Activated naive CD8-positive, alpha-beta T cell treated with anti-CD3 and anti-CD28 coated beads, Interleukin-2, amount 10 ng/mL, durations not matched to agents 7 days and 5 days (primary cell): ENCODE measurements around the gene TEC. TPM values are rescaled to one million over a fixed set of nuclear protein-coding genes. Genes with fewer than 3 reads are reported as not detected.
A peak's percentile ranks its signal among the peaks of the same experiment; 100 is the strongest.
"Not testable (repeated sequence)": the region's sequence is repeated elsewhere in the genome, so short reads cannot be mapped to it uniquely, and the experiment has no call there.

Experiments used
- ATAC-seq: fragments of 150-1000 bp; cut with Tn5 transposase; one replicate; pipeline ENCODE4 v1.10.0; 2021; ENCODE audit warnings: low read depth, moderate library complexity
- POLR2A ChIA-PET: fragments of 350-600 bp; sonication (Branson Sonifier 250); formaldehyde crosslinking; loops from one replicate; lab custom pipeline; 2021; ENCODE audit warnings: antibody characterized with exemption; lab: Charles Lee
- DNase-seq: peaks from one replicate; pipeline ENCODE4 v3.0.0; 2021
- H3K27ac Mint-ChIP-seq: one replicate; pipeline ENCODE4 v1.8.0; 2022; ENCODE audit warnings: mild to moderate bottlenecking, mixed read lengths
- H3K27me3 Mint-ChIP-seq: one replicate; pipeline ENCODE4 v1.8.0; 2022; ENCODE audit warnings: mild to moderate bottlenecking, moderate library complexity, mixed read lengths
- H3K36me3 Mint-ChIP-seq: one replicate; pipeline ENCODE4 v1.8.0; 2021; ENCODE audit warnings: mild to moderate bottlenecking, mixed read lengths
- H3K4me1 Mint-ChIP-seq: one replicate; pipeline ENCODE4 v1.8.0; 2021; ENCODE audit warnings: mixed read lengths
- H3K4me3 Mint-ChIP-seq: one replicate; pipeline ENCODE4 v1.8.0; 2022; ENCODE audit warnings: mild to moderate bottlenecking, moderate library complexity, mixed read lengths
- H3K9me3 Mint-ChIP-seq: one replicate; pipeline ENCODE4 v1.8.0; 2021; ENCODE audit warnings: mixed read lengths
- total RNA-seq, 2 experiments: library from RNA; stranded (reverse); gene quantifications; one replicate each; pipeline ENCODE4 v1.2.3, GENCODE V29; 2021

TEC gene
- 1 to 10 TPM; 4.2 TPM for total RNA-seq

- no peak for DNase-seq
- POLR2A ChIA-PET: no interaction called here
- Mint-ChIP-seq H3K4me1 (peaks cover 20% of the 10 kb centered on the region), H3K27ac (peak within 1 kb of the TSS; percentile 89), H3K4me3 (peak within 1 kb of the TSS; percentile 97), H3K9me3 (no peaks in the 10 kb centered on the region), H3K27me3 (no peaks in the 10 kb centered on the region), H3K36me3 (peaks cover 15% of the 10 kb centered on the region)
- peak; percentile 58 for ATAC-seq
These were observed at the start of gene TEC for GRCh38 chr4:48268956-48269860. Gene TEC (minus strand): TSS chr4:48269838. CDS start chr4:48228614, 41,224 bp downstream.

GRCh38 chr4:48315728-48316630, 46.3 kb upstream of the TEC start:
- Mint-ChIP-seq H3K27ac (no peak overlapping the region), H3K4me3 (no peak overlapping the region), H3K4me1 (peaks cover 4% of the 10 kb centered on the region)

GRCh38 chr4:48314746-48315145, 45.1 kb upstream of the TEC start:
- DNase-seq, H3K36me3 Mint-ChIP-seq, H3K27me3 Mint-ChIP-seq, H3K4me1 Mint-ChIP-seq, POLR2A ChIA-PET, H3K9me3 Mint-ChIP-seq, ATAC-seq, H3K27ac Mint-ChIP-seq, H3K4me3 Mint-ChIP-seq: not testable (repeated sequence)

More at GRCh38 chr4:48315728-48316630, 46.3 kb upstream of the TEC start:
- POLR2A ChIA-PET: no interaction called here
- no peaks in the 10 kb centered on the region for H3K27me3 Mint-ChIP-seq
- H3K36me3 Mint-ChIP-seq: peaks cover 1% of the 10 kb centered on the region
- peaks cover 3% of the 10 kb centered on the region for H3K9me3 Mint-ChIP-seq
- peak; percentile 39 for ATAC-seq
- no peak for DNase-seq

- POLR2A ChIA-PET: no interaction called here
- Mint-ChIP-seq H3K4me3 (no peak overlapping the region), H3K27me3 (peaks cover 8% of the 10 kb centered on the region), H3K4me1 (peaks cover 4% of the 10 kb centered on the region), H3K36me3 (peaks cover 1% of the 10 kb centered on the region), H3K27ac (no peak overlapping the region), H3K9me3 (peaks cover 3% of the 10 kb centered on the region)
- DNase-seq (no peak), ATAC-seq (no peak)
These were observed 42.3 kb upstream of the TEC start for GRCh38 chr4:48311896-48312295.

GRCh38 chr4:48308901-48309300, 39.3 kb upstream of the TEC start:
- Mint-ChIP-seq H3K4me1 (peaks cover 3% of the 10 kb centered on the region), H3K4me3 (no peak overlapping the region), H3K36me3 (peaks cover 1% of the 10 kb centered on the region), H3K27ac (no peak overlapping the region), H3K9me3 (peaks cover 3% of the 10 kb centered on the region), H3K27me3 (peaks cover 8% of the 10 kb centered on the region)
- ATAC-seq (no peak), DNase-seq (no peak)
- POLR2A ChIA-PET: no interaction called here

- Mint-ChIP-seq H3K4me3 (no peak overlapping the region), H3K9me3 (no peaks in the 10 kb centered on the region), H3K4me1 (peaks cover 3% of the 10 kb centered on the region), H3K36me3 (no peaks in the 10 kb centered on the region), H3K27ac (no peak overlapping the region), H3K27me3 (peaks cover 11% of the 10 kb centered on the region)
- no peak for ATAC-seq
- POLR2A ChIA-PET: no interaction called here
- no peak for DNase-seq
These were observed 37.9 kb upstream of the TEC start for GRCh38 chr4:48307528-48307927.

GRCh38 chr4:48305508-48305907, 35.9 kb upstream of the TEC start:
- Mint-ChIP-seq H3K4me1 (no peaks in the 10 kb centered on the region), H3K27ac (no peak overlapping the region), H3K4me3 (no peak overlapping the region), H3K27me3 (peaks cover 15% of the 10 kb centered on the region), H3K9me3 (no peaks in the 10 kb centered on the region), H3K36me3 (no peaks in the 10 kb centered on the region)
- no peak for DNase-seq
- ATAC-seq: no peak
- POLR2A ChIA-PET: no interaction called here

GRCh38 chr4:48300004-48300403, 30.4 kb upstream of the TEC start:
- ATAC-seq (no peak), DNase-seq (no peak)
- Mint-ChIP-seq H3K9me3 (peaks cover 2% of the 10 kb centered on the region), H3K4me3 (no peak overlapping the region), H3K27me3 (peaks cover 7% of the 10 kb centered on the region), H3K4me1 (peaks cover 4% of the 10 kb centered on the region), H3K36me3 (peaks cover 2% of the 10 kb centered on the region), H3K27ac (no peak overlapping the region)
- POLR2A ChIA-PET: no interaction called here

GRCh38 chr4:48299560-48299959, 29.9 kb upstream of the TEC start:
- DNase-seq (no peak), ATAC-seq (no peak)
- Mint-ChIP-seq H3K36me3 (peaks cover 2% of the 10 kb centered on the region), H3K27me3 (peaks cover 7% of the 10 kb centered on the region), H3K9me3 (peaks cover 2% of the 10 kb centered on the region), H3K4me1 (peaks cover 4% of the 10 kb centered on the region), H3K27ac (no peak overlapping the region), H3K4me3 (no peak overlapping the region)
- POLR2A ChIA-PET: no interaction called here

- DNase-seq (no peak), ATAC-seq (no peak)
- Mint-ChIP-seq H3K27ac (no peak overlapping the region), H3K4me1 (peaks cover 4% of the 10 kb centered on the region), H3K9me3 (peaks cover 2% of the 10 kb centered on the region), H3K4me3 (no peak overlapping the region), H3K36me3 (peaks cover 2% of the 10 kb centered on the region), H3K27me3 (peaks cover 4% of the 10 kb centered on the region)
- POLR2A ChIA-PET: no interaction called here
These were observed 27.7 kb upstream of the TEC start for GRCh38 chr4:48297256-48297846.

GRCh38 chr4:48296365-48296764, 26.7 kb upstream of the TEC start:
- no peak overlapping the region for H3K27ac Mint-ChIP-seq
- POLR2A ChIA-PET: no interaction called here
- ATAC-seq (no peak), DNase-seq (no peak)
- peaks cover 4% of the 10 kb centered on the region for H3K4me1 Mint-ChIP-seq
- peaks cover 2% of the 10 kb centered on the region for H3K36me3 Mint-ChIP-seq
- no peaks in the 10 kb centered on the region for H3K27me3 Mint-ChIP-seq
- H3K4me3 Mint-ChIP-seq: peak overlapping the region; percentile 27
- peaks cover 2% of the 10 kb centered on the region for H3K9me3 Mint-ChIP-seq

GRCh38 chr4:48295116-48295515, 25.5 kb upstream of the TEC start:
- no peak for DNase-seq
- Mint-ChIP-seq H3K36me3 (peaks cover 2% of the 10 kb centered on the region), H3K4me3 (no peak overlapping the region), H3K4me1 (peaks cover 6% of the 10 kb centered on the region), H3K9me3 (peaks cover 2% of the 10 kb centered on the region), H3K27me3 (no peaks in the 10 kb centered on the region), H3K27ac (no peak overlapping the region)
- ATAC-seq: no peak
- POLR2A ChIA-PET: no interaction called here

GRCh38 chr4:48292218-48292790, 22.7 kb upstream of the TEC start:
- H3K27ac Mint-ChIP-seq, H3K4me3 Mint-ChIP-seq, POLR2A ChIA-PET, DNase-seq, H3K9me3 Mint-ChIP-seq, ATAC-seq, H3K4me1 Mint-ChIP-seq, H3K27me3 Mint-ChIP-seq, H3K36me3 Mint-ChIP-seq: not testable (repeated sequence)
